ENCODE data around the gene POMT2.
A peak's percentile ranks its signal among the peaks of the same experiment; 100 is the strongest.
"Not testable (repeated sequence)": the region's sequence is repeated elsewhere in the genome, so short reads cannot be mapped to it uniquely, and the experiment has no call there.

The POMT2 gene

DNA sequence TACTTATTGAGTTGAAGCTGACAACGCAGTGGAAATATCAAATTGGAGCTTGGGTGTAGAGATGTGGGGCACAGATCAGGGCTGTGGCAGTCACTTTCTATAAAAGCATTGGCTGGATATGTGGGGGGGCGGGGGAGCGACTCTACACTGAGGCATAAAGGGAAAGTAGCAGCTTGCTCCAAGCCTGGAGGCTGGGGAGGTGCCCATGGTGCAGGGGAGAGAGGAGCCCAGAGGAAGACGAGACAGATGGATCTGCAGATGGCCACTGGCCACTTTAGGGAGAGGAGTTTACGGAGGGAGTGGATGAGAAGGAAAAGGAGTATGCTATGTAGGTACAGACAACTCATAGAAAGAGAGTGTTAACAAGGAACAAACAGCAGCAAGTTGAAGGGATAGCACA is 36.2 kb downstream of the POMT2 start:
- intact Hi-C loops (cut with DNase I; ENCODE audit: low total_unique reads), result no loop called here
- Histone ChIP-seq H3K27ac (no peak overlapping the region), H3K27me3 (no peaks in the 10 kb centered on the region), H3K36me3 (peaks cover 66 to 99% (median 85%) of the 10 kb centered on the region in 3 donors), H3K4me1 (no peaks in the 10 kb centered on the region), H3K4me3 (no peak overlapping the region), H3K9me3 (no peaks in the 10 kb centered on the region)
- peak in 1 of 2 donors; percentile 32 for DNase-seq
- no peak for TF ChIP-seq CTCF (IDR thresholded peaks at IDR 0.05)

GRCh38 chr14:77284066-77284465 is 36.6 kb downstream of the POMT2 start:
- Histone ChIP-seq H3K4me3 (no peak overlapping the region), H3K9me3 (no peaks in the 10 kb centered on the region), H3K27me3 (no peaks in the 10 kb centered on the region), H3K27ac (no peak overlapping the region), H3K4me1 (no peaks in the 10 kb centered on the region), H3K36me3 (peaks cover 70 to 99% (median 85%) of the 10 kb centered on the region in 3 donors)
- DNase-seq, result peak in 1 of 2 donors; percentile 37
- no peak for TF ChIP-seq CTCF (IDR thresholded peaks at IDR 0.05)
- intact Hi-C loops (cut with DNase I; ENCODE audit: low total_unique reads), result no loop called here

DNA sequence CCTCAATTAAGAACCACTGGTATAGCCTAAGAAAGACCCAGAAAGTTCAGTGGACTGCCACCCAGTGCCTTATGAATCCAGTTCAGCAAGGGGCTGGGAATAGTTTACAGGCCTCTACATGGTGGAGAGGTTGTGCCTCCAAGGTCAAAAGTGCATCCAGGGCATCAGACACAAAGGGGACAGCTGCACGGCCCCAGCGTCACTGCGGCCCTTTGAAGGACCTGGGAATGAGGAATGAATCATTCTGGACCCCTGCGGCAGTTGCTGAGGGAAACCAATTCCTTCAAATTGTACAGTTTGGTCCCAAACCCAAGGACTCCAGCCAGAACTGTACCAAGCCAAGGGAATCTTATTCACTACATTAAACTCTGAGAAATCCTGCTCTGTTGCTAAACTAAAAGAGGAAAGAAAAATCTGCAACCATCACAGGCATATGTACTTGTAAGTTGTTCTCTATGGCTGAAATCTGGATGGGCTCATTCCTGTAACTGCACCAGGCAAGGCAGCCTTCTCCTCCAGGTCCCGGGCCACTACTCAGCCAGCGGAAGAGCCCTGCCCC is 38.8 kb downstream of the POMT2 start:
- Histone ChIP-seq H3K9me3 (no peaks in the 10 kb centered on the region), H3K4me1 (no peaks in the 10 kb centered on the region), H3K27me3 (no peaks in the 10 kb centered on the region), H3K36me3 (peaks cover 88 to 100% (median 91%) of the 10 kb centered on the region in 3 donors), H3K27ac (no peak overlapping the region), H3K4me3 (no peak overlapping the region)
- intact Hi-C loops (cut with DNase I; ENCODE audit: low total_unique reads), result no loop called here
- TF ChIP-seq CTCF (IDR thresholded peaks at IDR 0.05), result no peak
- no peak for DNase-seq

GRCh38 chr14:77280921-77281320 is 39.8 kb downstream of the POMT2 start:
- intact Hi-C loops (cut with DNase I; ENCODE audit: low total_unique reads); H3K4me3 ChIP-seq; H3K27me3 ChIP-seq; H3K4me1 ChIP-seq; H3K9me3 ChIP-seq; H3K27ac ChIP-seq: not testable (repeated sequence)
- peak in 1 of 2 donors; percentile 16 for DNase-seq
- peaks cover 78 to 100% (median 82%) of the 10 kb centered on the region in 3 donors for H3K36me3 ChIP-seq

DNA sequence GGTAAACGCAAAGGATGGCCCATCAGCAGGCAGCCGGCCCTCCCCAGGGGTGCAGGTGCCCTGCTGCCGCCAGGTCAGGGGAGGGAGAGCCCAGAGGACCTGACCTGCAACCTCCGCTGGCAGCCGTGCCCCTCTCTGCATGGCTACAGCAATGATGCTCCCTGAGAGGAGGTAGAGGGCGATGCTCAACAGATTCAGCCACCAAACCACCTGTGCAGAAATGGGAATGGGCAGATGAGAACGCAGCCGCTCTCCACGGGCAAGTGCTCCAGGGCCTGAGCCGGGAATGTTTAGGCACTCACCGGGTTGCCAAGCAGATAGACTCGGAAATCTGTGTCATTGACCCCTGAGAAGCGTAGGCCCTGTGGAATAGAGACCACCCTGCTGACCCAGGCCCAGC is 41.0 kb downstream of the POMT2 start:
- intact Hi-C loops (cut with DNase I; ENCODE audit: low total_unique reads), result loop anchor here (10.0 kb wide), 1 partner anchor 1565 kb away; no protein-coding TSS in a partner anchor
- no peaks in the 10 kb centered on the region for H3K9me3 ChIP-seq
- DNase-seq, result no peak
- peaks cover 68 to 99% (median 70%) of the 10 kb centered on the region in 3 donors for H3K36me3 ChIP-seq
- H3K4me3 ChIP-seq, result no peak overlapping the region
- H3K27me3 ChIP-seq, result no peaks in the 10 kb centered on the region
- TF ChIP-seq CTCF (IDR thresholded peaks at IDR 0.05), result no peak
- H3K4me1 ChIP-seq, result no peaks in the 10 kb centered on the region
- no peak overlapping the region for H3K27ac ChIP-seq

DNA sequence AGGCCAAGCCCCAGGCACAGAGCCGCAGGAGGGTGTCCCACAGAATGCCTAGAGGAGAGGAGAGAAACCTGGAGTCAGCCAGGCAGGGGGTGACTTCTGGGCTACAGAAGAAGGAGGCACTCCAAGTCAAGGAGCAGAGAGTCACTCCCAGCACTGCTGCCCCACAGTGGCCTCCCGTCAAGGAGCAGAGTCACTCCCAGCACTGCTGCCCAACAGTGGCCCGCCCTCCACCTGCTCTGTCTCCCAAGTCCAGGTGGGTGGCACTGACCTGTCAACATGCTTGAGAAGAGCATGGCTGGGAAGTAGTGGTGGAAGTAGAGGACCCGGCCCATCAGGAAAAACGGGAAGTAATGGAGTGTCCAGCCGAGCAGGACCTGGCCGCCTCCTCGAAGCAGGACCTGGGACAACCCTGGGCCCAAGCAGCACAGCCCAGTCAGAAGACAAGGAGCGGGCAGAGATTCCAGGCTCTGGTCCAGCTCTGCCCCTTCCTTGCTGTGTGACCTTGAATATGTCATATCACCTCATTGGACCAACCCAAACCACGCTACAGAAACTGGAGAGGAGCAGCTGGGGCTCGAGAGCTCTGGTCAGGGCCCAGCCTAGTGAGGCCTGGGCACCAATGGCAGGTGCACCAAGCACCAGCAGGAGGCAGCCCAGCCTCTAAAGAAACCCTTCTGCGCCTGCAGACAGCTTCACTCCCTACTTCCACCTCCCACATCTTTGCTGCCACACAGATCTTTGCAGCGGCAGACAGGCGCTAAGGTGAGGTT is 42.0 kb downstream of the POMT2 start:
- no peaks in the 10 kb centered on the region for H3K27me3 ChIP-seq
- intact Hi-C loops (cut with DNase I; ENCODE audit: low total_unique reads), result loop anchor here (10.0 kb wide), 1 partner anchor 1566 kb away; no protein-coding TSS in a partner anchor
- H3K9me3 ChIP-seq, result peaks cover 0 to 4% (median 0%) of the 10 kb centered on the region in 3 donors
- H3K4me1 ChIP-seq, result no peaks in the 10 kb centered on the region
- H3K36me3 ChIP-seq, result peaks cover 57 to 89% (median 59%) of the 10 kb centered on the region in 3 donors
- no peak overlapping the region for H3K27ac ChIP-seq
- no peak overlapping the region for H3K4me3 ChIP-seq
- DNase-seq, result no peak
- no peak for TF ChIP-seq CTCF (IDR thresholded peaks at IDR 0.05)
